CD4-positive, alpha-beta memory T cell (primary cell): ENCODE results near the gene B4GALNT3. TPM values are rescaled to one million over a fixed set of nuclear protein-coding genes. Genes with fewer than 3 reads are reported as not detected.
A peak's percentile ranks its signal among the peaks of the same experiment; 100 is the strongest.

Experiments used
- CTCF ChIA-PET: fragments of 350-600 bp; sonication (Branson Sonifier 250); formaldehyde crosslinking; loops from one replicate; lab custom pipeline; 2021; ENCODE audit warnings: inconsistent platforms; ENCODE audit not compliant: partially characterized antibody; lab: Charles Lee
- POLR2A ChIA-PET: fragments of 350-600 bp; sonication (Branson Sonifier 250); formaldehyde crosslinking; loops from one replicate; lab custom pipeline; 2021; ENCODE audit not compliant: partially characterized antibody; lab: Charles Lee
- DNase-seq, 5 donors: peaks; one replicate each; pipeline versions ENCODE4 v3.0.0 to v3.0.0-alpha.2; 2020 to 2022; ENCODE audit warnings: mixed read lengths in 1 of 5
- H3K27ac ChIP-seq: one replicate; pipeline ENCODE4 v1.7.0; 2013; ENCODE audit warnings: low read depth, low read length
- H3K27me3 ChIP-seq: 2 replicates; pipeline ENCODE4 v1.7.0; 2013; ENCODE audit warnings: mild to moderate bottlenecking, low read length, moderate library complexity; ENCODE audit not compliant: insufficient read depth
- H3K36me3 ChIP-seq: 2 replicates; pipeline ENCODE4 v1.7.0; 2013; ENCODE audit warnings: mild to moderate bottlenecking, low read length, moderate library complexity; ENCODE audit not compliant: insufficient read depth
- H3K4me1 ChIP-seq: 2 replicates; pipeline ENCODE4 v1.7.0; 2013; ENCODE audit warnings: mild to moderate bottlenecking, low read length, moderate library complexity; ENCODE audit not compliant: insufficient read depth
- H3K4me3 ChIP-seq, 2 donors: one replicate each; pipeline ENCODE4 v1.7.0; 2013; ENCODE audit warnings: low read length in 2 of 2, mild to moderate bottlenecking in 1 of 2
- H3K9me3 ChIP-seq, 2 donors: one replicate each; pipeline ENCODE4 v1.7.0; 2013; ENCODE audit warnings: low read length in 2 of 2, control low read depth in 1 of 2; ENCODE audit not compliant: control insufficient read depth in 1 of 2
- H3K27ac Mint-ChIP-seq, 7 donors: one replicate each; pipeline ENCODE4 v1.8.0; 2020 to 2021; ENCODE audit warnings: mixed read lengths in 7 of 7, mild to moderate bottlenecking in 6 of 7, inconsistent platforms in 3 of 7, moderate library complexity in 3 of 7
- H3K27me3 Mint-ChIP-seq, 2 donors: one replicate each; pipeline ENCODE4 v1.8.0; 2020 to 2021; ENCODE audit warnings: mixed read lengths in 2 of 2
- H3K36me3 Mint-ChIP-seq, 2 donors: one replicate each; pipeline ENCODE4 v1.8.0; 2020 to 2021; ENCODE audit warnings: mixed read lengths in 2 of 2, inconsistent platforms in 1 of 2, mild to moderate bottlenecking in 1 of 2
- H3K4me1 Mint-ChIP-seq, 4 donors: one replicate each; pipeline ENCODE4 v1.8.0; 2020 to 2021; ENCODE audit warnings: mixed read lengths in 4 of 4, mild to moderate bottlenecking in 1 of 4
- H3K4me3 Mint-ChIP-seq, 8 donors: one replicate each; pipeline ENCODE4 v1.8.0; 2020 to 2021; ENCODE audit warnings: mixed read lengths in 8 of 8, mild to moderate bottlenecking in 7 of 8, moderate library complexity in 6 of 8, inconsistent platforms in 3 of 8
- H3K9me3 Mint-ChIP-seq, 8 donors: one replicate each; pipeline ENCODE4 v1.8.0; 2020 to 2021; ENCODE audit warnings: mixed read lengths in 8 of 8, mild to moderate bottlenecking in 5 of 8, inconsistent platforms in 3 of 8, moderate library complexity in 1 of 8
- intact Hi-C: fragments of 100-400 bp; cut with micrococcal nuclease; formaldehyde crosslinking; loops from one replicate; pipeline ENCODE4 v1.15.1; 2023
- polyA plus RNA-seq, 2 donors: library from polyadenylated mRNA; unstranded; fragments of 300-500 nt; fragmentation: Illumina TruSeq; gene quantifications; one replicate each; pipeline ENCODE4 v1.2.3, GENCODE V29; 2021
- total RNA-seq, 2 experiments: library from RNA; stranded (reverse); gene quantifications; one replicate each; pipeline ENCODE4 v1.2.3, GENCODE V29; 2021

The B4GALNT3 gene
- total and polyA plus RNA-seq, 4 experiments from 2014 or later = 0.18 to 4.8 (median 2.4) TPM

- Histone ChIP-seq H3K27me3 (no peaks in the 10 kb centered on the region), H3K36me3 (no peaks in the 10 kb centered on the region), H3K9me3 (no peaks in the 10 kb centered on the region), H3K4me1 (no peaks in the 10 kb centered on the region), H3K27ac (no peak overlapping the region), H3K4me3 (no peak overlapping the region)
- DNase-seq = no peak
- Mint-ChIP-seq H3K27ac (no peak overlapping the region), H3K9me3 (peaks cover 3 to 19% (median 6%) of the 10 kb centered on the region in 8 donors), H3K4me3 (no peak overlapping the region), H3K36me3 (peaks cover 0 to 12% of the 10 kb centered on the region in 2 donors), H3K27me3 (peaks cover 0 to 3% of the 10 kb centered on the region in 2 donors), H3K4me1 (no peaks in the 10 kb centered on the region)
- ChIA-PET POLR2A (no interaction called here), CTCF (interaction anchor here (1.8 to 1.9 kb wide), 2 partner anchors 14 to 17 kb away, joined by 4 to 14 read pairs; no protein-coding TSS in a partner anchor)
- intact Hi-C loops = no loop called here
Observed at GRCh38 chr12:530821-531220, 71.1 kb downstream of the B4GALNT3 start.

- no peaks in the 10 kb centered on the region for H3K36me3 ChIP-seq
- Mint-ChIP-seq H3K9me3 (peaks cover 3 to 19% (median 6%) of the 10 kb centered on the region in 8 donors), H3K4me1 (no peaks in the 10 kb centered on the region), H3K27me3 (no peaks in the 10 kb centered on the region), H3K27ac (peak overlapping the region in 1 of 7 donors; percentile 32), H3K36me3 (peaks cover 0 to 12% of the 10 kb centered on the region in 2 donors), H3K4me3 (no peak overlapping the region)
- no peaks in the 10 kb centered on the region for H3K27me3 ChIP-seq
- no peak for DNase-seq
- CTCF ChIA-PET = interaction anchor here (1.5 to 1.8 kb wide), 3 partner anchors 12 to 90 kb away, joined by 3 to 4 read pairs (median 4); no protein-coding TSS in a partner anchor
- no peak overlapping the region for H3K27ac ChIP-seq
- no peaks in the 10 kb centered on the region for H3K4me1 ChIP-seq
- no peaks in the 10 kb centered on the region for H3K9me3 ChIP-seq
- no peak overlapping the region for H3K4me3 ChIP-seq
- intact Hi-C loops = no loop called here
- POLR2A ChIA-PET = no interaction called here
Observed at GRCh38 chr12:531951-532585, 72.3 kb downstream of the B4GALNT3 start.

- intact Hi-C loops = no loop called here
- peaks cover 0 to 12% of the 10 kb centered on the region in 2 donors for H3K36me3 Mint-ChIP-seq
- H3K36me3 ChIP-seq = no peaks in the 10 kb centered on the region
- H3K27me3 ChIP-seq = no peaks in the 10 kb centered on the region
- H3K4me1 ChIP-seq = no peaks in the 10 kb centered on the region
- no peak overlapping the region for H3K4me3 ChIP-seq
- no peak for DNase-seq
- POLR2A ChIA-PET = no interaction called here
- H3K4me1 Mint-ChIP-seq = no peaks in the 10 kb centered on the region
- H3K9me3 Mint-ChIP-seq = peaks cover 3 to 19% (median 6%) of the 10 kb centered on the region in 8 donors
- H3K27ac Mint-ChIP-seq = no peak overlapping the region
- no peak overlapping the region for H3K27ac ChIP-seq
- H3K9me3 ChIP-seq = no peaks in the 10 kb centered on the region
- H3K27me3 Mint-ChIP-seq = no peaks in the 10 kb centered on the region
- no peak overlapping the region for H3K4me3 Mint-ChIP-seq
- CTCF ChIA-PET = interaction anchor here (1.1 to 1.6 kb wide), 3 partner anchors 15 to 91 kb away, joined by 3 to 4 read pairs (median 4); no protein-coding TSS in a partner anchor
Observed at GRCh38 chr12:532908-533565, 73.3 kb downstream of the B4GALNT3 start.

GRCh38 chr12:533718-534117 lies 74.0 kb downstream of the B4GALNT3 start:
- Histone ChIP-seq H3K4me1 (peaks cover 7% of the 10 kb centered on the region), H3K9me3 (no peaks in the 10 kb centered on the region), H3K27me3 (no peaks in the 10 kb centered on the region), H3K4me3 (no peak overlapping the region), H3K36me3 (no peaks in the 10 kb centered on the region), H3K27ac (no peak overlapping the region)
- CTCF ChIA-PET = interaction anchor here (1.6 kb wide), 1 partner anchor 92 kb away, joined by 4 read pairs; no protein-coding TSS in a partner anchor
- Mint-ChIP-seq H3K27me3 (no peaks in the 10 kb centered on the region), H3K4me3 (peak overlapping the region in 1 of 8 donors; percentile 31), H3K9me3 (peaks cover 3 to 19% (median 6%) of the 10 kb centered on the region in 8 donors), H3K36me3 (peaks cover 0 to 12% of the 10 kb centered on the region in 2 donors), H3K4me1 (peaks cover 2 to 3% (median 3%) of the 10 kb centered on the region in 4 donors), H3K27ac (no peak overlapping the region)
- intact Hi-C loops = no loop called here
- POLR2A ChIA-PET = no interaction called here
- no peak for DNase-seq

- no peak overlapping the region for H3K27ac ChIP-seq
- peaks cover 0 to 12% of the 10 kb centered on the region in 2 donors for H3K36me3 Mint-ChIP-seq
- intact Hi-C loops = no loop called here
- POLR2A ChIA-PET = no interaction called here
- no peak overlapping the region for H3K27ac Mint-ChIP-seq
- H3K27me3 ChIP-seq = no peaks in the 10 kb centered on the region
- H3K9me3 ChIP-seq = no peaks in the 10 kb centered on the region
- no peak overlapping the region for H3K4me3 ChIP-seq
- DNase-seq = no peak
- no peak overlapping the region for H3K4me3 Mint-ChIP-seq
- peaks cover 3 to 19% (median 6%) of the 10 kb centered on the region in 8 donors for H3K9me3 Mint-ChIP-seq
- no peaks in the 10 kb centered on the region for H3K27me3 Mint-ChIP-seq
- H3K4me1 ChIP-seq = peaks cover 12% of the 10 kb centered on the region
- no peaks in the 10 kb centered on the region for H3K36me3 ChIP-seq
- CTCF ChIA-PET = no interaction called here
- peaks cover 6 to 8% (median 7%) of the 10 kb centered on the region in 4 donors for H3K4me1 Mint-ChIP-seq
Observed at GRCh38 chr12:534216-534615, 74.5 kb downstream of the B4GALNT3 start.

GRCh38 chr12:535396-535795 lies 75.7 kb downstream of the B4GALNT3 start:
- Histone ChIP-seq H3K36me3 (no peaks in the 10 kb centered on the region), H3K4me1 (peaks cover 23% of the 10 kb centered on the region), H3K4me3 (no peak overlapping the region), H3K27me3 (no peaks in the 10 kb centered on the region), H3K9me3 (no peaks in the 10 kb centered on the region), H3K27ac (no peak overlapping the region)
- CTCF ChIA-PET = interaction anchor here (1.2 to 5.0 kb wide), 3 partner anchors 12 to 87 kb away, joined by 3 to 41 read pairs (median 7); no protein-coding TSS in a partner anchor
- no peak overlapping the region for H3K4me3 Mint-ChIP-seq
- H3K36me3 Mint-ChIP-seq = peaks cover 0 to 11% of the 10 kb centered on the region in 2 donors
- peaks cover 13 to 20% (median 18%) of the 10 kb centered on the region in 4 donors for H3K4me1 Mint-ChIP-seq
- intact Hi-C loops = no loop called here
- no peak for DNase-seq
- POLR2A ChIA-PET = no interaction called here
- peaks cover 3 to 15% (median 6%) of the 10 kb centered on the region in 8 donors for H3K9me3 Mint-ChIP-seq
- H3K27me3 Mint-ChIP-seq = no peaks in the 10 kb centered on the region
- H3K27ac Mint-ChIP-seq = no peak overlapping the region

- Histone ChIP-seq H3K27ac (no peak overlapping the region), H3K9me3 (no peaks in the 10 kb centered on the region), H3K27me3 (no peaks in the 10 kb centered on the region), H3K4me1 (peaks cover 25% of the 10 kb centered on the region), H3K36me3 (no peaks in the 10 kb centered on the region), H3K4me3 (no peak overlapping the region)
- Mint-ChIP-seq H3K9me3 (peaks cover 3 to 11% (median 6%) of the 10 kb centered on the region in 8 donors), H3K27me3 (no peaks in the 10 kb centered on the region), H3K27ac (no peak overlapping the region), H3K36me3 (peaks cover 0 to 5% of the 10 kb centered on the region in 2 donors), H3K4me1 (peaks cover 14 to 22% (median 19%) of the 10 kb centered on the region in 4 donors), H3K4me3 (no peak overlapping the region)
- CTCF ChIA-PET = interaction anchor here (1.2 to 5.0 kb wide), 4 partner anchors 11 to 88 kb away, joined by 3 to 41 read pairs (median 6); no protein-coding TSS in a partner anchor
- no peak for DNase-seq
- intact Hi-C loops = no loop called here
- POLR2A ChIA-PET = no interaction called here
Observed at GRCh38 chr12:536751-537245, 77.1 kb downstream of the B4GALNT3 start.
